Mucosa of rectum (tissue), 2 donors: ENCODE results near the gene RNU2-1.
"Not testable (repeated sequence)": the region's sequence is repeated elsewhere in the genome, so short reads cannot be mapped to it uniquely, and the experiment has no call there.

ENCODE experiments used
- H3K27ac ChIP-seq, 2 donors: one replicate each; pipeline ENCODE4 v1.7.0; 2013; ENCODE audit warnings: inconsistent platforms in 2 of 2, low read depth in 2 of 2, low read length in 2 of 2
- H3K27me3 ChIP-seq, 2 donors: one replicate each; pipeline ENCODE4 v1.7.0; 2013; ENCODE audit warnings: low read length in 2 of 2; ENCODE audit not compliant: control insufficient read depth in 2 of 2, insufficient read depth in 2 of 2
- H3K36me3 ChIP-seq, 2 donors: one replicate each; pipeline ENCODE4 v1.7.0; 2013; ENCODE audit warnings: low read length in 2 of 2; ENCODE audit not compliant: control insufficient read depth in 2 of 2, insufficient read depth in 2 of 2
- H3K4me1 ChIP-seq, 2 donors: one replicate each; pipeline ENCODE4 v1.7.0; 2013; ENCODE audit warnings: low read length in 2 of 2, mild to moderate bottlenecking in 1 of 2; ENCODE audit not compliant: control insufficient read depth in 2 of 2, insufficient read depth in 2 of 2
- H3K4me3 ChIP-seq, 2 donors: one replicate each; pipeline ENCODE4 v1.7.0; 2013; ENCODE audit warnings: low read length in 2 of 2
- H3K9ac ChIP-seq, 2 donors: one replicate each; pipeline ENCODE4 v1.7.0; 2013; ENCODE audit warnings: low read length in 2 of 2, low read depth in 1 of 2, mild to moderate bottlenecking in 1 of 2
- H3K9me3 ChIP-seq, 2 donors: one replicate each; pipeline ENCODE4 v1.7.0; 2013; ENCODE audit warnings: low read length in 2 of 2; ENCODE audit not compliant: control insufficient read depth in 2 of 2
- donor health status: healthy.
- donor health status: Normal muscosa, but diverticular disease.

Gene RNU2-1

DNA sequence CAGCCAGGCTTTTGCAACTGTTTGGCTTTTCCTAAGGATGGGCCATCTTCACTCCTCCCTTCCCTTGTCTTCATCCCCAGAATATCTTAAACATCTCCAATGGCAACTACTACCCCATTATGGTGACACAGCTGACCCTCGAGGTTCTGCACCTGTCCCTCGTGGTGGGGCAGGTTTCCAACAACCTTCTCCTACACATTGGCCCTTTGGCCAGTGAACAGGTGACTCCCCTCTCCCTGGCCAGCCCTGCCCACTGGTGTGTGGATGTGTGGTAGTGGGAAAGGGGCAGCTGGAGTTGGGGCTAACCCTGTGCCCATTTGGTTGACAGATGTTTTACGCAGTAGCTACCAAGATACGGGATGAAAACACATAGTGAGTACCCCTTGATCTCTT lies 17.4 kb downstream of the RNU2-1 start:
- Histone ChIP-seq H3K4me1 (peaks cover 7 to 16% of the 10 kb centered on the region in 2 donors), H3K27ac (no peak overlapping the region), H3K4me3 (no peak overlapping the region), H3K9ac (no peak overlapping the region), H3K36me3 (peaks cover 6 to 32% of the 10 kb centered on the region in 2 donors), H3K9me3 (no peaks in the 10 kb centered on the region), H3K27me3 (no peaks in the 10 kb centered on the region)

DNA sequence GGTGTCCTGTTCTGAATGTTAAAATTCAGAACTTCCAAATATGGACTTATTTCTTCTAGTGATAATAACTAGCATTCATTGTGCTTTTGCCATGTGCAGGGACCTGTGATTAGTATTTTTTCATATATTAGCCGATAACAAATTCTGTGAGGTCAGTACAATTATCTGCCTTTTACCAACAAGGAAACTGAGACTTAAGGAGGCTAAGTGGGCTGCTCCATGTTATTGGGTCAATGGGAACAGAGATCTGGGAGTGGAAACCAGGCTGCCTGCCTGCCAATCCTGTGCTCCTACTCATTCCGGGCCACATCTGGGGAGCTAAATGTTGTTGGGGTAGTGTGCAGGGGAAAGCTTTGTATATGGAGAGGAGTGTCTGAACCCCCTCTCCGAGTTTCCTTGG lies 18.4 kb downstream of the RNU2-1 start:
- H3K27me3 ChIP-seq, result no peaks in the 10 kb centered on the region
- peaks cover 13 to 21% of the 10 kb centered on the region in 2 donors for H3K4me1 ChIP-seq
- peaks cover 6 to 32% of the 10 kb centered on the region in 2 donors for H3K36me3 ChIP-seq
- no peaks in the 10 kb centered on the region for H3K9me3 ChIP-seq
- no peak overlapping the region for H3K27ac ChIP-seq
- no peak overlapping the region for H3K4me3 ChIP-seq
- no peak overlapping the region for H3K9ac ChIP-seq

DNA sequence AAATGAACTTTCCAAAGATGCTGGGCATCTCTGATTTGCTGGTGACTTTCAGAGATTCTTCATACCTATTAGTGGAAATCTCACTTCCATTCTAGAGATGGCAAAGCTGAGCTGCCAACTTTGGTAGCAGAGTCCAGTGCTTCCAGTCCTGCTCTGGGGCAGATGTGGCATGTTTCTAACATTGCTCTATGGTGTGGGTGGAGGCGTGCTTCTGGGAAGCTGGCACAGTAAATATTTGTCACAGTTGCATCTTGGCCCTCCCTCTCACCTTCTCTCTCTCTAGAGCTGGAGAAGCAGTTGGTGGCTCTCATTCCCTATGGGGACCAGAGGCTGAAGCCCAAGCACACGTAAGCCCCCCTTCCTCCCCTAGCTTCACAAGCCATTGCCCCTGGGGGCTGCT lies 20.2 kb downstream of the RNU2-1 start:
- Histone ChIP-seq H3K27me3 (no peaks in the 10 kb centered on the region), H3K9ac (peak overlapping the region in 1 of 2 donors; percentile 17), H3K9me3 (no peaks in the 10 kb centered on the region), H3K27ac (no peak overlapping the region), H3K36me3 (peaks cover 13 to 35% of the 10 kb centered on the region in 2 donors), H3K4me3 (no peak overlapping the region), H3K4me1 (peaks cover 13 to 21% of the 10 kb centered on the region in 2 donors)

DNA sequence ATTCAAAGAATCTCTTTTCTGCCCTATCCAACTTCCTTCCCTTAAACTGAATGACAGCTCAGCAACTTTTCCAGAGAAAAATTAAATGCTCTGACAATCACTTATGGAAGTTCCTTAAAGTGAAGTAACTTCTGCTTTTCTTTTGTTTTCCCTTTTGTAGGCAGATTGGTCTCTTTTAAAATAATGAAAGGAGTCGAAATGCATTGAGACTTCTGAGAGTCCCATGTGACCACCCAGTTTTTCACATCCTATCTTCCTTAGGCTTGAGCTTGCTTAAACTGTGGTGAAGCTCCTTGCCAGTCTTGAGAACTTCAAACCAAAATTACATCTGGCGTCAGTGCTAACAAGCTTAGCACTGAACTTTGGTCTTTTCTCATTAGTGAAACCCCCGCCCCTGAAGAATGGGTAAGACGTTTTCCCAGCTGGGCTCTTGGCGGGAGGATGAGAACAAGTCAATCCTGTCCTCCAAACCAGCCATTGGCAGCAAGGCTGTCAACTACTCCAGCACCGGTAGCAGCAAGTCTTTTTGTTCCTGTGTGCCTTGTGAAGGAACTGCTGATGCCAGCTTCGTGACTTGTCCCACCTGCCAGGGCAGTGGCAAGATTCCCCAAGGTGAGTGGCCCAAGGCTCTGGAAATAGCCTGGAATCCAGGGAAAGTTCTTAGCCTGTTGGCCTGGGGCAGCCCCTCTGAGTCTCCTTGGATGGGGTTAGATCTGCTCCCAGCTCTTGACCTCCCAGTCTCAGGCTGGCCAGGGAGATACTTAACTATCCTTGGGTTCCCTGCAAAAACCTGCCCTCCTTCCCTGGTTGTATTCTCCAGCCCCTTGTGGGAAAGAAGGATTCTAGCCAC lies 20.9 kb downstream of the RNU2-1 start:
- H3K27ac ChIP-seq, result peak overlapping the region; percentile 82 to 86
- H3K4me3 ChIP-seq, result peak overlapping the region; percentile 78 to 86
- peaks cover 19 to 42% of the 10 kb centered on the region in 2 donors for H3K36me3 ChIP-seq
- H3K4me1 ChIP-seq, result peaks cover 13 to 21% of the 10 kb centered on the region in 2 donors
- H3K9ac ChIP-seq, result peak overlapping the region; percentile 17 to 83
- H3K27me3 ChIP-seq, result no peaks in the 10 kb centered on the region
- H3K9me3 ChIP-seq, result no peaks in the 10 kb centered on the region

DNA sequence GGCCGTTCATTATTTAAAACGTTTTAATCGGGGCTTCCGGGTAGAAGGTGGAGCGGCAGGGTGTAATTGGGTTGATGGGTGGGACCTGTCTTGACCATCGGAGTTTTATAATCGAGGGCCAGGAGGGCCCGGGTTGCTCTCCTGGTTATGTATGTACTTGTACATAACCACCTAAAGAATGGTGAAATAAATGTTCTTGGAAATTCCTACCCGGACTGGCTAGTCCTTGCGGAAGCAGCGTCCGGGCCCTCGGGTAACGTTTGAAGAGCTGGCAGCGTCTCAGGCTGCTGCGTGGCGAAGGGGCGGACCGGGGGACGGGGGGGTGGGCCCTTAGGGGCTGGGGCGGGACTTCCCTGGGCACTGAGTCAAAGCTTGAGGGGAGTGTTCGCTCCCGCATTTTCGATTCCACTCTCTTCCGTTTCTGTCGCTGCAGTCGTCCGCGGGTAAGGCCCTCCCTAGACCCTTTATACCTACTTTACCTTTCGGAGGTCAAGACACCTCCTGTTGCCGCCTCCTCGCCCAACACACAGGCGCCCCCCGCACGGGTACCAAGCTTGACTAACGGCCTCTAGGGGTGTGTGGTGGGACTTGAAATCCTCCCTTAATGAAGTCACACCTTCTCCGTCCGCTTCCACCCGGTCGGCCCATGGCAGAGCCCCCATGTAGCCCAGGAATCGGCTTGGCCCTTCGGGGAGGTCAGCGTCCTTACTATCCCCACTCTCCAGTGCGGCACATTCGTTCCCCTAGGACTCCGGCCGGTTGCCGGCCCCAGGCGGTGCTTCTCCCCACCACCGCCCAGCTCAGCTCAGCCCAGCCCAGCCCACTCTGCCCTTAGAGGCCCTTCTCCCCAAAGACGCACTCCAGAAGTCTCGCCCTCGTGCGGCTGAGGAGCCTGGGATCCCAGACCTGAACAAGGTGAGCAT lies 22.0 kb downstream of the RNU2-1 start, which contains the start of gene TMEM106A:
Gene TMEM106A (plus strand): TSS at position 396 of the 923 bp plus-strand sequence. CDS start 1,167 bp downstream, outside the sequence.
- Histone ChIP-seq H3K9me3 (no peaks in the 10 kb centered on the region), H3K27me3 (no peaks in the 10 kb centered on the region), H3K4me1 (peaks cover 13 to 21% of the 10 kb centered on the region in 2 donors), H3K27ac (peak within 1 kb of the TSS; percentile 82 to 86), H3K4me3 (peak within 1 kb of the TSS; percentile 78 to 86), H3K9ac (peak within 1 kb of the TSS; percentile 83 to 91), H3K36me3 (peaks cover 30 to 45% of the 10 kb centered on the region in 2 donors)

DNA sequence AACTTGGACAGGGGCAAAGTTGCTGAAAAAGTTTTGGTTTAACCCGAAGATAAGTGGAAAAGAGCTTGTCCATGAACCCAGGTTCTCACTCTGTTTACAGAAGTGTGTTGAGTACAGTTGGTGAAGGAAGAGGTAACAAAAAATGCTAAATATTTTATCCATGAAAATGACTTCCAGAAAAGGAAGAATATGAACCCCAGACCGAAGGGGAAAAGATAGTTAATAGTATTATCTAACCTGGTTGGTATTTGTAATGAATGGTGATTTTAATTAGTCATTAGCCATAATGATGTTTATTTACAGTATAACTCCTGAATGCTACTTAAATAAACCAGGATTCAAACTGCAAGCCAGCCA lies 22.7 kb downstream of the RNU2-1 start:
- peak overlapping the region; percentile 76 to 83 for H3K9ac ChIP-seq
- peak overlapping the region; percentile 82 to 86 for H3K27ac ChIP-seq
- peaks cover 13 to 21% of the 10 kb centered on the region in 2 donors for H3K4me1 ChIP-seq
- peak overlapping the region; percentile 78 to 86 for H3K4me3 ChIP-seq
- H3K27me3 ChIP-seq, result no peaks in the 10 kb centered on the region
- H3K9me3 ChIP-seq, result no peaks in the 10 kb centered on the region
- H3K36me3 ChIP-seq, result peaks cover 28 to 45% of the 10 kb centered on the region in 2 donors

DNA sequence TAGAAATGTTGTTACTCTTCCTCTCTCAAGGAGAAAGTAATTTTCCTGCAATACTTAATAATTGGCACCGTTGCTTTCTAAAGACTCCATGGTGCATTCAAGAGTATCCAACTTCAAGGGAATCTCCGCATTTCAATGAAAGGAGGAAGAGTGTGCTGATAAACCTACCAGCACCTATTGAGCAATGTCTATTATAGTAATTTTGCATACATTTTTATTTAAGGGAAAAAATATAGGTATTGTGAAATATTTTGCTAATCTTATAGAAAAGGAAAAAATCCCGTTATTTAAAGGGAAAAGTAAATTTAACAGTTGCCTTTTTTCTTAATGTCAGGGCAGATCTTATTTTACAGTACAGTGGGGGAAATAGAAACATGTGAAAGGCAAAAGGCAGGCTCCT lies 23.2 kb downstream of the RNU2-1 start:
- Histone ChIP-seq H3K9ac (peak overlapping the region; percentile 76 to 83), H3K27me3 (no peaks in the 10 kb centered on the region), H3K4me3 (peak overlapping the region in 1 of 2 donors; percentile 86), H3K4me1 (peaks cover 13 to 21% of the 10 kb centered on the region in 2 donors), H3K27ac (peak overlapping the region; percentile 82 to 86), H3K9me3 (no peaks in the 10 kb centered on the region), H3K36me3 (peaks cover 26 to 40% of the 10 kb centered on the region in 2 donors)

DNA sequence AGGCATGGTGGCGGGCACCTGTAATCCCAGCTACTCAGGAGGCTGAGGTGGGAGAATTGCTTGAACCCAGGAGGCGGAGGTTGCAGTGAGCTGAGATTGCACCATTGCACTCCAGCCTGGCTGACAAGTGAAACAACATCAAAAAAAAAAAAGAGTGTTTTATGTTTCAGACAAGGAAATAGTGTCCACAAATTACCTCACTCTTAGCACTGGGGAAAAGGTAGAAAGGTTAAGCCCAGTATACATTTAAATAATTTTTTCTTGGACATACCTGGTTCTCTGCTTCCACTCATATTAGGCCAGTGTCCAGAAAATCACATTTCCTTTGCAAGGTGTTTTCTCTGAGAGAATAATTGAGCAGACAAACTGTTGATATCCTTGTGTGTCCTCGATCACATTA lies 30.8 kb downstream of the RNU2-1 start:
- not testable (repeated sequence) for H3K27me3 ChIP-seq, H3K9ac ChIP-seq, H3K9me3 ChIP-seq, H3K27ac ChIP-seq, H3K4me3 ChIP-seq, H3K4me1 ChIP-seq
- H3K36me3 ChIP-seq, result peaks cover 60 to 76% of the 10 kb centered on the region in 2 donors

DNA sequence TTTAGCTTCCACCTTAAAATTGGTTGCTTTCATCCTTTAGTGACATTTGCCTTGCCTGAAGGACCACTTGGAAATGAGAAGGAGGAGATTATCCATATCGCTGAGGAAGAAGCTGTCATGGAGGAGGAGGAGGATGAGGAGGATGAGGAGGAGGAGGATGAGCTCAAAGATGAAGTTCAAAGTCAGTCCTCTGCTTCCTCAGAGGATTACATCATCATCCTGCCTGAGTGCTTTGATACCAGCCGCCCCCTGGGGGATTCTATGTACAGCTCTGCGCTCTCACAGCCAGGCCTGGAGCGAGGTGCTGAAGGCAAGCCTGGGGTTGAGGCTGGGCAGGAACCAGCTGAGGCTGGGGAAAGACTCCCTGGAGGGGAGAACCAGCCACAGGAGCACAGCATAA lies 33.6 kb downstream of the RNU2-1 start:
- no peak overlapping the region for H3K9ac ChIP-seq
- no peak overlapping the region for H3K27ac ChIP-seq
- no peaks in the 10 kb centered on the region for H3K27me3 ChIP-seq
- H3K36me3 ChIP-seq, result peaks cover 58 to 75% of the 10 kb centered on the region in 2 donors
- H3K9me3 ChIP-seq, result no peaks in the 10 kb centered on the region
- H3K4me1 ChIP-seq, result no peaks in the 10 kb centered on the region
- no peak overlapping the region for H3K4me3 ChIP-seq

DNA sequence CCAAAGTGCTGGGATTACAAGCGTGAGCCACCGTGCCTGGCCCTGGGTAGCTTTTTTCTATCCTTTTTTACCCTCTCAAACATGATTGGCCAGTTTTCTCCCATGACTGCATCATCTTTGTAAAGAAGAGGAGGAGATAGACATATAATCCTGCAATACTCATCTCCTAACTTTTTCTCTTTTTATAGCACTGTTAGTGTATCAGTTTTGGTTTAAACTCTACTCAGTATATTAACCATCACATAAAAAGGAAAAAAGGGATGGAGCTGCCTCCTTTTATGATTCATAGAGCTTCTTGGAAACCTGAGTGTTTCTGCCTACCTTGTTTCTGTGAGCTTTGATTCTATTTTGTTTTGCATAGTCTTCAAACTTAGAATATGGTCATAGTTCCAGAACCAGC lies 34.1 kb downstream of the RNU2-1 start:
- no peaks in the 10 kb centered on the region for H3K9me3 ChIP-seq
- H3K27ac ChIP-seq, result no peak overlapping the region
- H3K4me1 ChIP-seq, result no peaks in the 10 kb centered on the region
- no peaks in the 10 kb centered on the region for H3K27me3 ChIP-seq
- H3K4me3 ChIP-seq, result no peak overlapping the region
- H3K36me3 ChIP-seq, result peaks cover 61 to 77% of the 10 kb centered on the region in 2 donors
- H3K9ac ChIP-seq, result no peak overlapping the region
